Activated T-helper 2 cell treated with anti-CD3 and anti-CD28 coated beads, Interferon-gamma antibody, Interleukin-2, Interleukin-4, amounts not matched to agents 10 μg/mL and 5 μg/mL and 100 μg/mL, durations not matched to agents 14 hours and 24 hours and 36 hours (primary cell): ENCODE results near the gene HTR2A. TPM values are rescaled to one million over a fixed set of nuclear protein-coding genes. Genes with fewer than 3 reads are reported as not detected.

Experiments used
- DNase-seq: peaks from one replicate; pipeline ENCODE4 v3.0.0; 2021; ENCODE audit warnings: low spot score
- H3K27ac Mint-ChIP-seq: one replicate; pipeline ENCODE4 v1.8.0; 2021; ENCODE audit warnings: mixed read lengths
- H3K27me3 Mint-ChIP-seq: one replicate; pipeline ENCODE4 v1.8.0; 2021; ENCODE audit warnings: low read depth, mixed read lengths
- H3K36me3 Mint-ChIP-seq: one replicate; pipeline ENCODE4 v1.8.0; 2021; ENCODE audit warnings: low read depth, mixed read lengths
- H3K4me1 Mint-ChIP-seq: one replicate; pipeline ENCODE4 v1.8.0; 2021; ENCODE audit warnings: low read depth, mixed read lengths
- H3K4me3 Mint-ChIP-seq: one replicate; pipeline ENCODE4 v1.8.0; 2021; ENCODE audit warnings: low read depth, mild to moderate bottlenecking, moderate library complexity, mixed read lengths
- H3K9me3 Mint-ChIP-seq: one replicate; pipeline ENCODE4 v1.8.0; 2021; ENCODE audit warnings: mixed read lengths
- intact Hi-C: fragments of 100-400 bp; cut with micrococcal nuclease; formaldehyde crosslinking; loops from one replicate; pipeline ENCODE4 v1.15.1; 2023
- total RNA-seq: library from RNA; stranded (reverse); gene quantifications from 2 replicates; pipeline ENCODE4 v1.2.3, GENCODE V29; 2022

The HTR2A gene
- total RNA-seq, 1 donor from 2014 or later = not detected

- intact Hi-C loops = no loop called here
- H3K27ac Mint-ChIP-seq = no peak overlapping the region
- peaks cover 4% of the 10 kb centered on the region for H3K4me1 Mint-ChIP-seq
- no peaks in the 10 kb centered on the region for H3K36me3 Mint-ChIP-seq
- no peak overlapping the region for H3K4me3 Mint-ChIP-seq
- peaks cover 4% of the 10 kb centered on the region for H3K27me3 Mint-ChIP-seq
- H3K9me3 Mint-ChIP-seq = no peaks in the 10 kb centered on the region
- no peak for DNase-seq
These were observed 34.9 kb downstream of the HTR2A start for GRCh38 chr13:46861959-46862358.

- Mint-ChIP-seq H3K9me3 (no peaks in the 10 kb centered on the region), H3K27me3 (peaks cover 4% of the 10 kb centered on the region), H3K27ac (no peak overlapping the region), H3K36me3 (no peaks in the 10 kb centered on the region), H3K4me1 (peaks cover 4% of the 10 kb centered on the region), H3K4me3 (no peak overlapping the region)
- intact Hi-C loops = no loop called here
- DNase-seq = no peak
These were observed 36.1 kb downstream of the HTR2A start for GRCh38 chr13:46860722-46861121.

GRCh38 chr13:46858776-46859175, 38.1 kb downstream of the HTR2A start:
- Mint-ChIP-seq H3K4me1 (peaks cover 9% of the 10 kb centered on the region), H3K36me3 (no peaks in the 10 kb centered on the region), H3K9me3 (no peaks in the 10 kb centered on the region), H3K27me3 (peaks cover 4% of the 10 kb centered on the region), H3K4me3 (no peak overlapping the region), H3K27ac (no peak overlapping the region)
- intact Hi-C loops = no loop called here
- no peak for DNase-seq

- no peak for DNase-seq
- Mint-ChIP-seq H3K27ac (no peak overlapping the region), H3K4me3 (no peak overlapping the region), H3K27me3 (peaks cover 4% of the 10 kb centered on the region), H3K4me1 (peaks cover 9% of the 10 kb centered on the region), H3K9me3 (no peaks in the 10 kb centered on the region), H3K36me3 (no peaks in the 10 kb centered on the region)
- intact Hi-C loops = no loop called here
These were observed 38.7 kb downstream of the HTR2A start for GRCh38 chr13:46858163-46858562.

- Mint-ChIP-seq H3K36me3 (no peaks in the 10 kb centered on the region), H3K27me3 (peaks cover 9% of the 10 kb centered on the region), H3K4me1 (peaks cover 6% of the 10 kb centered on the region), H3K9me3 (no peaks in the 10 kb centered on the region), H3K4me3 (no peak overlapping the region), H3K27ac (no peak overlapping the region)
- DNase-seq = no peak
- intact Hi-C loops = no loop called here
These were observed 41.2 kb downstream of the HTR2A start for GRCh38 chr13:46855664-46856063.

- intact Hi-C loops = no loop called here
- no peaks in the 10 kb centered on the region for H3K9me3 Mint-ChIP-seq
- H3K36me3 Mint-ChIP-seq = no peaks in the 10 kb centered on the region
- H3K27me3 Mint-ChIP-seq = peaks cover 8% of the 10 kb centered on the region
- H3K27ac Mint-ChIP-seq = no peak overlapping the region
- DNase-seq = no peak
- H3K4me1 Mint-ChIP-seq = peaks cover 5% of the 10 kb centered on the region
- H3K4me3 Mint-ChIP-seq = no peak overlapping the region
These were observed 41.7 kb downstream of the HTR2A start for GRCh38 chr13:46855166-46855565.

- Mint-ChIP-seq H3K4me1 (peaks cover 7% of the 10 kb centered on the region), H3K9me3 (no peaks in the 10 kb centered on the region), H3K27me3 (peaks cover 14% of the 10 kb centered on the region)
These were observed 44.7 kb downstream of the HTR2A start for GRCh38 chr13:46852168-46852567.

GRCh38 chr13:46850214-46850613, 46.6 kb downstream of the HTR2A start:
- intact Hi-C loops = no loop called here
- Mint-ChIP-seq H3K36me3 (no peaks in the 10 kb centered on the region), H3K27ac (no peak overlapping the region), H3K4me1 (peaks cover 7% of the 10 kb centered on the region), H3K9me3 (no peaks in the 10 kb centered on the region), H3K4me3 (no peak overlapping the region), H3K27me3 (peaks cover 14% of the 10 kb centered on the region)
- no peak for DNase-seq

More at GRCh38 chr13:46852168-46852567, 44.7 kb downstream of the HTR2A start:
- Mint-ChIP-seq H3K4me3 (no peak overlapping the region), H3K27ac (no peak overlapping the region), H3K36me3 (no peaks in the 10 kb centered on the region)
- DNase-seq = no peak
- intact Hi-C loops = no loop called here

- no peaks in the 10 kb centered on the region for H3K36me3 Mint-ChIP-seq
These were observed 50.1 kb downstream of the HTR2A start for GRCh38 chr13:46846726-46847125.

GRCh38 chr13:46845146-46845545, 51.7 kb downstream of the HTR2A start:
- no peak for DNase-seq
- H3K36me3 Mint-ChIP-seq = no peaks in the 10 kb centered on the region
- H3K9me3 Mint-ChIP-seq = no peaks in the 10 kb centered on the region
- intact Hi-C loops = no loop called here
- H3K4me1 Mint-ChIP-seq = peaks cover 2% of the 10 kb centered on the region
- H3K27me3 Mint-ChIP-seq = peaks cover 9% of the 10 kb centered on the region
- no peak overlapping the region for H3K27ac Mint-ChIP-seq
- no peak overlapping the region for H3K4me3 Mint-ChIP-seq

More at GRCh38 chr13:46846726-46847125, 50.1 kb downstream of the HTR2A start:
- intact Hi-C loops = no loop called here
- H3K27me3 Mint-ChIP-seq = peaks cover 12% of the 10 kb centered on the region
- peaks cover 2% of the 10 kb centered on the region for H3K4me1 Mint-ChIP-seq
- no peaks in the 10 kb centered on the region for H3K9me3 Mint-ChIP-seq
- DNase-seq = no peak
- H3K27ac Mint-ChIP-seq = no peak overlapping the region
- H3K4me3 Mint-ChIP-seq = no peak overlapping the region

- DNase-seq = no peak
- Mint-ChIP-seq H3K27ac (no peak overlapping the region), H3K9me3 (no peaks in the 10 kb centered on the region), H3K4me1 (peaks cover 2% of the 10 kb centered on the region), H3K4me3 (no peak overlapping the region), H3K36me3 (no peaks in the 10 kb centered on the region), H3K27me3 (peaks cover 5% of the 10 kb centered on the region)
- intact Hi-C loops = no loop called here
These were observed 52.4 kb downstream of the HTR2A start for GRCh38 chr13:46844431-46844830.

GRCh38 chr13:46839399-46839798, 57.5 kb downstream of the HTR2A start:
- peaks cover 12% of the 10 kb centered on the region for H3K27me3 Mint-ChIP-seq

GRCh38 chr13:46834657-46835056, 62.2 kb downstream of the HTR2A start:
- Mint-ChIP-seq H3K4me3 (no peak overlapping the region), H3K4me1 (no peaks in the 10 kb centered on the region), H3K27ac (no peak overlapping the region), H3K36me3 (no peaks in the 10 kb centered on the region), H3K27me3 (peaks cover 16% of the 10 kb centered on the region), H3K9me3 (no peaks in the 10 kb centered on the region)
- DNase-seq = no peak
- intact Hi-C loops = loop anchor here (5.0 kb wide), 1 partner anchor 58 kb away; no protein-coding TSS in a partner anchor

More at GRCh38 chr13:46839399-46839798, 57.5 kb downstream of the HTR2A start:
- intact Hi-C loops = no loop called here
- Mint-ChIP-seq H3K9me3 (no peaks in the 10 kb centered on the region), H3K4me1 (no peaks in the 10 kb centered on the region), H3K27ac (no peak overlapping the region), H3K36me3 (no peaks in the 10 kb centered on the region), H3K4me3 (no peak overlapping the region)
- DNase-seq = no peak
